Left ventricle myocardium inferior (tissue), 1 donor: Measurements from ENCODE around the gene PARD3B. TPM values are rescaled to one million over a fixed set of nuclear protein-coding genes. Genes with fewer than 3 reads are reported as not detected.

Experiments
- DNase-seq: peaks from one replicate; pipeline ENCODE4 v3.0.0-alpha.2; 2020
- H3K27ac ChIP-seq: fragments of 200-600 bp; replicated peaks from 2 replicates; pipeline ENCODE4 v1.8.0; 2021
- H3K27me3 ChIP-seq: fragments of 200-600 bp; 2 replicates; pipeline ENCODE4 v1.8.0; 2021; ENCODE audit warnings: low read depth
- H3K36me3 ChIP-seq: fragments of 200-600 bp; 2 replicates; pipeline ENCODE4 v1.8.0; 2021
- H3K4me1 ChIP-seq: fragments of 200-600 bp; 2 replicates; pipeline ENCODE4 v1.8.0; 2021
- H3K4me3 ChIP-seq: fragments of 200-600 bp; 2 replicates; pipeline ENCODE4 v1.8.0; 2021; ENCODE audit warnings: mild to moderate bottlenecking, moderate library complexity
- H3K9me3 ChIP-seq: fragments of 200-600 bp; replicated peaks from 2 replicates; pipeline ENCODE4 v1.8.0; 2021
- CTCF ChIP-seq: fragments of 200-600 bp; IDR thresholded peaks from 2 replicates; pipeline ENCODE4 v1.8.0; 2021; ENCODE audit warnings: antibody characterized with exemption, mild to moderate bottlenecking, borderline replicate concordance
- intact Hi-C: fragments of 100-400 bp; cut with micrococcal nuclease; formaldehyde crosslinking; loops from one replicate; pipeline ENCODE4 v1.11.0; 2022
- total RNA-seq: library from RNA; stranded (reverse); fragmentation: NEBNext Ultra II Directional; extraction: Animal tissue kit (Norgen Biotek cat#: 25700); gene quantifications from one replicate; pipeline ENCODE4 v1.2.1, GENCODE V29; 2021
- donor health status: DM: no; HTN: yes; CAD: no; lungs with severe emphysema.

The PARD3B gene
- total RNA-seq, 1 donor from 2014 or later = 9.1 TPM

DNA sequence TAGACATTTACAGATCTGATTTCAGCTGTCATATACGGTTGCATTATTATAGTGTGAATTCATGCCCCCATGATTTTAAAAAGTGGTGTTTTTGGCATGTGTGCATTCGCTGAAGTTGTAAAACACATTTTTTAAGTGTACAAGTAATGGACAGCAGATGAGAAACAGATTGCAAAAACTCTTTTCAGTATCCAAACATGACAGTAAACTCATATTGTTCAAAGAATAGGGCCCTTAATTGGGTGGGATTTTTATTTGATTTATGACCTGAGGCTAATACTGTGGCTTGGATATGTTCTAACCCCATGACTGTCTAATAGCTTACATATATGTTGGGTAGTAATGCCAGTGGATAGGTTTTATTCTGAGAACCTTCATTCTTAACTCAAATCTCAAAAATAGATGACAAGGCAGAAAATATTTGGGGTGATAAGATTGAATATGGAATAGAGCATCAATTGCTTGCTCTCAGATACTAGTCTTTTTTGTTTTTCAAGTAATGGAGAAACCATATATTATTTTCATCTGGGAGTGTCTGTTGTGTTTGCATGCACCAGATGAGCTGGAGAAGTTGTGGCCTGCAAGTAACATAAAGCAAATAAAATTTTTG, 118.6 kb downstream of the PARD3B start:
- Histone ChIP-seq H3K27me3 (no peaks in the 10 kb centered on the region), H3K9me3 (no peaks in the 10 kb centered on the region), H3K36me3 (no peaks in the 10 kb centered on the region), H3K4me1 (peaks cover 18% of the 10 kb centered on the region), H3K4me3 (no peak overlapping the region), H3K27ac (no peak overlapping the region)
- DNase-seq = no peak
- no peak for TF ChIP-seq CTCF
- intact Hi-C loops = loop anchor here (2.0 kb wide), 1 partner anchor 39 kb away; no protein-coding TSS in a partner anchor

DNA sequence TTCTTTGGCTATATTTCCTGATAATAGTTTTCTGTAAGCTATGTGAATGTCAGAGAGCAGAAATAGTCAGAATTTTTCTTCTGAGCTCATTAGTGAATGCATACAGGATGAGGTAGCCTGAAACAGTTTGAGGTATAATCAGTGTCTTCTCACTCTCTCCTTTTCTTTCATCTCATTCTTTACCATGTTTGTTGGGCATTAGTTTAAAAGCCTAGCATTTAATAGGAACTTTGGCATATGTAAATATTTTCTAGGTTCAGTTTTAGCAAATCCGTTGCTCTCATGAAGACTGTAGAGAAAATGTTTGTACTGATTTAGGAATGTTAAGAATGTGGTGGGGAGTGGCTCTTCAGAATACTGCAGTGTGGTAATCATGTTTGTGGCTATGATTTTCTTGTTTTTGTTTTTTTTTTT, 119.4 kb downstream of the PARD3B start:
- TF ChIP-seq CTCF = no peak
- intact Hi-C loops = no loop called here
- Histone ChIP-seq H3K36me3 (no peaks in the 10 kb centered on the region), H3K27ac (no peak overlapping the region), H3K4me1 (peaks cover 21% of the 10 kb centered on the region), H3K4me3 (no peak overlapping the region), H3K27me3 (no peaks in the 10 kb centered on the region), H3K9me3 (no peaks in the 10 kb centered on the region)
- DNase-seq = no peak

GRCh38 chr2:204665207-204665606, 119.9 kb downstream of the PARD3B start:
- H3K36me3 ChIP-seq = no peaks in the 10 kb centered on the region
- H3K4me3 ChIP-seq = no peak overlapping the region
- no peak for DNase-seq
- peaks cover 25% of the 10 kb centered on the region for H3K4me1 ChIP-seq
- no peaks in the 10 kb centered on the region for H3K27me3 ChIP-seq
- no peak for TF ChIP-seq CTCF
- peak overlapping the region; percentile 19 for H3K27ac ChIP-seq
- intact Hi-C loops = no loop called here
- H3K9me3 ChIP-seq = no peaks in the 10 kb centered on the region

GRCh38 chr2:204665771-204666170, 120.5 kb downstream of the PARD3B start:
- DNase-seq = no peak
- intact Hi-C loops = no loop called here
- no peaks in the 10 kb centered on the region for H3K27me3 ChIP-seq
- peaks cover 25% of the 10 kb centered on the region for H3K4me1 ChIP-seq
- H3K4me3 ChIP-seq = no peak overlapping the region
- H3K9me3 ChIP-seq = no peaks in the 10 kb centered on the region
- H3K36me3 ChIP-seq = no peaks in the 10 kb centered on the region
- H3K27ac ChIP-seq = no peak overlapping the region
- no peak for TF ChIP-seq CTCF

DNA sequence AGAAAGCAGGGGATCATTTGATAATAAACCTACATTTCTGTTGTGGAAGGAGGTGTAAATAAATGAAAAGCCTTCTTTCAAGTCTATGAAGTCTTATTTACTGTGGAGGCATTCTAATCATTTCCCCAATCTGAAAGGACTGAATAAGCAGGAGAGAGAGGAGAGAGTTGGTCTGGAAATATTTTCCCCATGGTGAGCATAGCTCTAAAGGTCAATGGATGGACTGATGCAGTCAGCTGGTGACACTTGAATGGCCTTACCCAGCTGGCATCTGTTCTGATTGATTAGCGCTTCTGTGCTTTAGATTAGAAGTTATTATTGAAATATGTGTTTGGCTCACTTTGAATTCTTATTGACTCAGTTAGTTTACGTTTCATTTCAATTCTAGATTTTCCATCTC, 122.7 kb downstream of the PARD3B start:
- H3K36me3 ChIP-seq = no peaks in the 10 kb centered on the region
- TF ChIP-seq CTCF = no peak
- intact Hi-C loops = no loop called here
- H3K27me3 ChIP-seq = no peaks in the 10 kb centered on the region
- H3K9me3 ChIP-seq = no peaks in the 10 kb centered on the region
- no peak overlapping the region for H3K4me3 ChIP-seq
- DNase-seq = no peak
- no peak overlapping the region for H3K27ac ChIP-seq
- peaks cover 25% of the 10 kb centered on the region for H3K4me1 ChIP-seq
